OCI-LY3 (cell line): ENCODE measurements around the gene SAMD15.

Source experiments
- CTCF ChIP-seq: fragments of 200-600, 300-600 bp; sonication (generic); IDR thresholded peaks from 2 replicates; pipeline ENCODE4 v1.5.1; 2014; ENCODE audit warnings: antibody characterized with exemption, low read length, low read depth
- EZH2phosphoT487 ChIP-seq: fragments of 200-600 bp; shearing (Covaris generic); IDR thresholded peaks from 2 replicates; pipeline ENCODE4 v1.6.1; 2018; ENCODE audit warnings: antibody characterized with exemption, mixed run types, low read depth

DNA sequence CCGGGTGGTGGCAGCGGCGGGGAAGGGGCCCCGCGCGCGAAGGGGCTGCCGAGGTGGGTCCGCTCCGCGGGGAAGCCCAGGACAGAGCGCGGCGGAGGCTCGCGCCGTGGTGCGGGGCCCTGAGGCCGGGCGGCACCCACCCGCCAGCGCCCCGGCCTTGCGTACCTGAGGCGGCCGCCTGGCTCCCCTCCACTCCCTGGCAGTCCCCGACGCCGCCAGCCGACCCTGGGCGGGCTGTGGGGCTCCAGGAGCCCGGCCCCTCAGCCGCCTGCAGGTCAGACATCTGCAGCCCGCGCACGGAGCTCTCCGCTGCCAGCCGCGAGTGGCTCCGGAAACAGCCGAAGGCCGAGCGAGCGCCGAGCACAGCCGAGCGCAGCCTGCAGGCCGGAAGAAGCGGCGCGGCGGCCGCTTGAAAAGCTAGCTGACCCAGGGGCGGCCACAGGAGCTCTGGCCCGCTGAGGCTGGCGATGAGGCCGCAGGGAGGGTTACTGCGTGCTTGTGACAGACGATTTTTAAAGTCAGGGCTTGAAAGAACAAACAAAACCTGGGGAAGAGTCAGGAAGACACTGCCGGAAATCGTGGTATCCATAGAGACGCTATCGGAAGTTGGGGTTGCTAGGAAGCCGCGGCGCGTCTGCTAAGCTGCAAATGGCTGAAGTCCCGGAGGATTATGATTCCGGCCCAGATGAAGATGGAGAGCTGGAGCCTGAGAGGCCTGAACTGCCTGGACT, at the start of gene SAMD15, which contains the start of gene TMED8:
- TF ChIP-seq CTCF (peak; percentile 22; the same call in 1 of the 2 replicates), EZH2phosphoT487 (no peak)
